Right lobe of liver (tissue), 6 donors: ENCODE results near the gene ASGR1. TPM values are rescaled to one million over a fixed set of nuclear protein-coding genes. Genes with fewer than 3 reads are reported as not detected.

Experiments used
- ATAC-seq, 4 donors: fragments of 200-7000 bp; cut with Tn5 transposase; one replicate each; pipeline ENCODE4 v1.9.1; 2020; ENCODE audit warnings: mild to moderate bottlenecking in 4 of 4, moderate library complexity in 4 of 4
- DNase-seq, 3 donors: peaks; one replicate each; pipeline ENCODE4 v3.0.0-alpha.2; 2020
- H3K27ac ChIP-seq, 3 donors: fragments of 200-600 bp; one replicate each; pipeline ENCODE4 v1.8.0; 2022
- H3K27me3 ChIP-seq, 2 donors: fragments of 200-600 bp; one replicate each; pipeline ENCODE4 v1.8.0; 2022
- H3K36me3 ChIP-seq, 4 donors: fragments of 200-600 bp; sonication (generic) in 1 of 4; one replicate each; pipeline versions ENCODE4 v1.5.1 to v1.8.0; 2017 to 2022; ENCODE audit warnings: control low read depth in 1 of 4
- H3K4me1 ChIP-seq, 4 donors: fragments of 200-600 bp; sonication (generic) in 1 of 4; one replicate each; pipeline versions ENCODE4 v1.5.1 to v1.8.0; 2017 to 2022; ENCODE audit warnings: control low read depth in 1 of 4
- H3K4me3 ChIP-seq, 3 donors: fragments of 200-600 bp; one replicate each; pipeline ENCODE4 v1.8.0; 2022
- H3K9me3 ChIP-seq, 4 donors: fragments of 200-600 bp; sonication (generic) in 1 of 4; one replicate each; pipeline versions ENCODE4 v1.5.1 to v1.8.0; 2017 to 2022; ENCODE audit warnings: control low read depth in 1 of 4
- POLR2A ChIP-seq: fragments of 450-650 bp; IDR thresholded peaks from one replicate; pipeline ENCODE4 v1.6.1; 2017; ENCODE audit warnings: antibody characterized with exemption, mild to moderate bottlenecking
- WGBS: methylation state at CpG from one replicate; pipeline ENCODE4 v1.1.6; 2018; ENCODE audit warnings: low coverage, low lambda C conversion rate; ENCODE audit not compliant: insufficient coverage; ENCODE audit errors: missing lambda C conversion rate; 5-methylcytosine and 5-hydroxymethylcytosine counted together
- intact Hi-C, 2 donors: fragments of 100-400 bp; cut with DNase I; formaldehyde crosslinking; loops; one replicate each; pipeline versions ENCODE4 v1.11.2 to v1.14.1; 2022
- total RNA-seq, 6 experiments: library from RNA; depleted of rRNA in 2 of 6; stranded (reverse); fragments of >200 nt in 2 of 6; fragmentation: NEBNext Ultra II Directional in 3 of 6; extraction: Animal tissue kit (Norgen Biotek cat#: 25700) in 3 of 6; gene quantifications; one replicate each; pipeline versions ENCODE4 v1.1.0 to v1.2.4, GENCODE V29; 2016 to 2023
- TF ChIP-seq, protein P1 (sequence below), 4 donors: fragments of 200-600 bp in 3 of 4; fragments of 450-650 bp in 1 of 4; IDR thresholded peaks; one replicate each; pipeline versions ENCODE4 v1.5.1 to v1.8.0; 2016 to 2022; ENCODE audit warnings: antibody characterized with exemption in 4 of 4, mild to moderate bottlenecking in 2 of 4
- donor health status: DM: no; HTN: yes; CAD: no.
- donor health status: DM: no; HTN: no; CAD: no.
- donor health status: DM: no; HTN: no; CAD: no.
- donor health status: DM: no; HTN: yes; CAD: no.
- donor health status: DM: no; HTN: yes; CAD: no.

ASGR1 gene
- total RNA-seq, 6 experiments from 2014 or later, result 399 to 624 (median 417) TPM

DNA sequence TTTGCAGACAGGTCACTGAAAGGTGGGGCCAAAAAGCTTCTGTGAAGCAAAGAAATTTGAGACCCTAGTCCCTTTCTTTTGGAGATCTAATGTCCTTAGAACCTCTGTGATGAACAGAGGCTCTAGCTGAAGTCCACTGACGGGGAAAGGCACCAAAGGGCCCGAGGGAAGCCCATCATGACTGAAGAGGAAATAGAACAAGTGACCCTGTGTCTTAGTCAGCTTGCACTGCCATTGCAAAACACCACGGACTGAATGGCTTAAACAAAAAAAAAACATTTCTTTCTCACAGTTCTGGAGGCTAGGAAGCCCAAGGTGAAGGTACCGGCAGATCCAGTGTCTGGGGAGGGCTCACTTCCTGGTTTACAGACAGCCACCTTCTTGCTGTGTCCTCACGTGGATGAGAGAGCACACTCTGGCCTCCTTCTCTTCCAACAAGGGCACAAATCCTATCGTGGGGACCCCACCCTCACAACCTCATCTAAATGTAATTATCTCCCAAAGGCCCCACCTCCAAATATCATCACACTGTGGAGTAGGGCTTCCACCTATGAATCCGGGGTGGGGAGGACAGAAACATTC is 40.3 kb downstream of the ASGR1 start:
- 49% methylated on average over 7 of the region's 7 CpGs for WGBS
- Histone ChIP-seq H3K27ac (no peak overlapping the region), H3K27me3 (no peaks in the 10 kb centered on the region), H3K4me1 (peaks cover 0 to 9% (median 0%) of the 10 kb centered on the region in 4 donors), H3K9me3 (no peaks in the 10 kb centered on the region), H3K4me3 (no peak overlapping the region), H3K36me3 (no peaks in the 10 kb centered on the region)
- TF ChIP-seq, protein P1, sequence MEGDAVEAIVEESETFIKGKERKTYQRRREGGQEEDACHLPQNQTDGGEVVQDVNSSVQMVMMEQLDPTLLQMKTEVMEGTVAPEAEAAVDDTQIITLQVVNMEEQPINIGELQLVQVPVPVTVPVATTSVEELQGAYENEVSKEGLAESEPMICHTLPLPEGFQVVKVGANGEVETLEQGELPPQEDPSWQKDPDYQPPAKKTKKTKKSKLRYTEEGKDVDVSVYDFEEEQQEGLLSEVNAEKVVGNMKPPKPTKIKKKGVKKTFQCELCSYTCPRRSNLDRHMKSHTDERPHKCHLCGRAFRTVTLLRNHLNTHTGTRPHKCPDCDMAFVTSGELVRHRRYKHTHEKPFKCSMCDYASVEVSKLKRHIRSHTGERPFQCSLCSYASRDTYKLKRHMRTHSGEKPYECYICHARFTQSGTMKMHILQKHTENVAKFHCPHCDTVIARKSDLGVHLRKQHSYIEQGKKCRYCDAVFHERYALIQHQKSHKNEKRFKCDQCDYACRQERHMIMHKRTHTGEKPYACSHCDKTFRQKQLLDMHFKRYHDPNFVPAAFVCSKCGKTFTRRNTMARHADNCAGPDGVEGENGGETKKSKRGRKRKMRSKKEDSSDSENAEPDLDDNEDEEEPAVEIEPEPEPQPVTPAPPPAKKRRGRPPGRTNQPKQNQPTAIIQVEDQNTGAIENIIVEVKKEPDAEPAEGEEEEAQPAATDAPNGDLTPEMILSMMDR (IDR thresholded peaks at IDR 0.05), result no peak
- no peak for TF ChIP-seq POLR2A
- ATAC-seq (no peak), DNase-seq (no peak)
- intact Hi-C loops, result loop anchor here (5.0 kb wide), 1 partner anchor 87 kb away; no protein-coding TSS in a partner anchor

DNA sequence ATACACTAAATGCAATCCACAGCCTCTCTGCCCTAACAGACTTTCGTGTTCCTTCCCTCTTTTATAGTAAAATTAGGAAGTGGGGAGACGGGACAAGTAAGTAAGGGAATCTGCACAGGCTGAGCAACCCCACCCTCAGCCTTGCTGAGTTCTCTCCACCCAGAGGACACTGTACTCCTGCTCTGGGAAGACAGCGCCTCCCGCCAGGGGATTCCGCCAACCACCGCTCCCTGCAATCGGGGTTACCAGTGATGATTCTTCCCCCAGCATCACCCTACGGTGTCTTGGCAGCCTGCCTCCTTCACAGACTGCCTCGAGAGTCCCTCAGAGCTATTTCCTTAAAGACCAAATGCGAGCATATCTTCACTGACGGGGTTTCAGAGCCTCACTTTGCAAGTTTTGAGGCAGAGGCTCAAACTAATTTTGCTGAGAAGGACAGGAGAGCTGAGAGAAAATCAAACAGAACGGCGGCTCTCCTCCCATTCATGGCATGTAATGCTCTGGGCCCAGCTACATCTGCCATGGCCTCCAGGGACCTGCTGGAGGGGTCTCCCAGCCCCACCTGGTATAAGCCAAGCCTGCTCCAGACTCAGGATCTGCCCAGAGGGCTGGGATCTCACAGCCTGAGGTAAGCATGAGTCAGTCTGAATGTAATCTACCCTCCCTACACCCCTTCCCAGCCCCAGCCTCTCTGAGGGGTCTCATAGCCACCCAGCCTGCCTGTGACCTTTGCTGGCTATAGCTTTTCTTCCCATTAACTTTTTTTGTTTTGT is 41.8 kb downstream of the ASGR1 start:
- Histone ChIP-seq H3K9me3 (no peaks in the 10 kb centered on the region), H3K27me3 (no peaks in the 10 kb centered on the region), H3K27ac (no peak overlapping the region), H3K36me3 (no peaks in the 10 kb centered on the region), H3K4me1 (peaks cover 0 to 16% (median 3%) of the 10 kb centered on the region in 4 donors), H3K4me3 (no peak overlapping the region)
- ATAC-seq, result peak in 3 of 4 donors; percentile 5 to 45 (median 28)
- intact Hi-C loops, result loop anchor here (5.0 kb wide), 1 partner anchor 85 kb away; no protein-coding TSS in a partner anchor
- 28% methylated on average over 11 of the region's 13 CpGs for WGBS
- DNase-seq, result peak in 1 of 3 donors; percentile 44
- no peak for TF ChIP-seq POLR2A
- TF ChIP-seq, protein P1 (IDR thresholded peaks at IDR 0.05), result no peak

DNA sequence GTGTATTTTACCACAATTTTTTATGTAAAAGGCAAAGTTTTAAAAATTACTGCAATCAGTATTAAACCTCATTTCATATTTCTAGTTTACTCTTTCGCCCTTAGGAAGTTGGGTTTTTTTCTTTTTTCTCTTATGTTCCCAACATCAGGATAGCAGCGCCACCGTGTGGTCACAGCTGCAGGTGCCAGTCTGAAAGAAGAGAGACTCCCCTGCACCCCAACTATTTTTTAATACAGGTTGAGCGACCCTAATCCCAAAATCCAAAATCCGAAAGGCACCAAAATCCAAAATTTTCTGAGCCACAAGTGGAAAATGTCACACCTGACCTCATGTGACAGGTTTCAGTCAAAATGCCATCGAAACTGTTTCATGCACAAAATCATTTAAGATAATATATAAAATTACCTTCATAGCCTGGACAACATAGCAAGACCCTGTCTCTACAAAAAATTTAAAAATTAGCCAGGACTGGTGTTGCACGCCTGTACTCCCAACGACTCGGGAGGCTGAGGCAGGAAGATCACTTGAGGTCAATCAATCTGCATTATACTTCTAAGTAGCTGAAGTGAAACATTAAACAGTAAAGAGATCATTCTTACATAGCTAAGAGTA is 42.8 kb downstream of the ASGR1 start:
- Histone ChIP-seq H3K27me3 (no peaks in the 10 kb centered on the region), H3K9me3 (no peaks in the 10 kb centered on the region), H3K4me3 (peak overlapping the region; percentile 16 to 39 (median 25)), H3K27ac (peak overlapping the region in 1 of 3 donors; percentile 21), H3K36me3 (no peaks in the 10 kb centered on the region), H3K4me1 (peaks cover 0 to 23% (median 6%) of the 10 kb centered on the region in 4 donors)
- ATAC-seq (peak; percentile 46 to 54 (median 52)), DNase-seq (peak; percentile 75 to 83 (median 79))
- TF ChIP-seq, protein P1 (IDR thresholded peaks at IDR 0.05), result peak; percentile 94 to 96 (median 94)
- no peak for TF ChIP-seq POLR2A
- 15% methylated on average over 9 of the region's 9 CpGs for WGBS
- intact Hi-C loops, result loop anchor here (5.0 kb wide), 1 partner anchor 84 kb away; no protein-coding TSS in a partner anchor

DNA sequence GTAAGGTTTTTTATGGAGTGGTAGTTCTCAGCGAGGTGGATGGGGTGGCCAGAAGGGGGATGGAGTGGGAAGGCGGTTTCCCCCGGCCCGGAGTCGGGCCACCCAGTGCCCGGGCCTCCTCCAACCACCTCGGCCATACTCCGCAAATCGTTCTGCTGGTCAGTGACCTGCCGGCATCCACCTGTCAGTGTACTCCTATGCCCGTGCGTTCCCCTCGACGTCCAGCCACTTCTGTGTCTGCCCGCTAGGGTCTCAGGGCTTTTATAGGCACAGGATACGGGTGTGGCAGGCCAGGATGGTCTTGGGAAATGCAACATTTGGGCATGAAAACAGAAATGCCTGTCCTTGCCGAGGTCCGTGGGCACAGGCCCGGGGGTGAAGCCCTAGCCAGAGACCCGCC is 45.3 kb downstream of the ASGR1 start:
- intact Hi-C loops, result no loop called here
- no peak for DNase-seq
- no peak for ATAC-seq

More for the DNA sequence above, 45.3 kb downstream of the ASGR1 start:
- no peaks in the 10 kb centered on the region for H3K36me3 ChIP-seq
- peaks cover 0 to 26% (median 9%) of the 10 kb centered on the region in 4 donors for H3K4me1 ChIP-seq
- H3K9me3 ChIP-seq, result no peaks in the 10 kb centered on the region
- WGBS, result 83% methylated on average over 1 of the region's 20 CpGs
- no peaks in the 10 kb centered on the region for H3K27me3 ChIP-seq
- TF ChIP-seq, protein P1 (IDR thresholded peaks at IDR 0.05), result no peak
- no peak for TF ChIP-seq POLR2A
- H3K27ac ChIP-seq, result no peak overlapping the region
- H3K4me3 ChIP-seq, result no peak overlapping the region
